OCI-M2 (cell line): ENCODE data around the gene TAF4.
"Not testable (repeated sequence)": the region's sequence is repeated elsewhere in the genome, so short reads cannot be mapped to it uniquely, and the experiment has no call there.

Experiments used
- DNase-seq: peaks from one replicate; lab custom pipeline; 2025; ENCODE audit not compliant: unreplicated experiment; lab: John Stamatoyannopoulos, UW

The TAF4 gene

GRCh38 chr20:61949714-61950640 is 115.7 kb downstream of the TAF4 start:
- no peak for DNase-seq

- DNase-seq = no peak
These were observed 116.3 kb downstream of the TAF4 start for GRCh38 chr20:61949363-61949713.

GRCh38 chr20:61948586-61949362 is 116.9 kb downstream of the TAF4 start:
- DNase-seq = no peak

GRCh38 chr20:61948056-61948455 is 117.6 kb downstream of the TAF4 start:
- DNase-seq = not testable (repeated sequence)

GRCh38 chr20:61945495-61945894 is 120.2 kb downstream of the TAF4 start:
- not testable (repeated sequence) for DNase-seq

GRCh38 chr20:61944967-61945366 is 120.7 kb downstream of the TAF4 start:
- DNase-seq = not testable (repeated sequence)

- no peak for DNase-seq
These were observed 123.2 kb downstream of the TAF4 start for GRCh38 chr20:61942526-61942925.

GRCh38 chr20:61941721-61942405 is 123.8 kb downstream of the TAF4 start:
- no peak for DNase-seq

- no peak for DNase-seq
These were observed 124.5 kb downstream of the TAF4 start for GRCh38 chr20:61940976-61941720.

- DNase-seq = no peak
These were observed 125.2 kb downstream of the TAF4 start for GRCh38 chr20:61940491-61940890.

GRCh38 chr20:61939691-61940360 is 125.9 kb downstream of the TAF4 start:
- DNase-seq = no peak

GRCh38 chr20:61938839-61939690 is 126.6 kb downstream of the TAF4 start:
- DNase-seq = no peak

GRCh38 chr20:61937963-61938838 is 127.5 kb downstream of the TAF4 start:
- DNase-seq = no peak

- no peak for DNase-seq
These were observed 128.3 kb downstream of the TAF4 start for GRCh38 chr20:61937146-61937962.

- no peak for DNase-seq
These were observed 129.0 kb downstream of the TAF4 start for GRCh38 chr20:61936701-61937131.

- no peak for DNase-seq
These were observed 129.6 kb downstream of the TAF4 start for GRCh38 chr20:61935926-61936700.
